Measurements from ENCODE around the gene SMC4.
"Not testable (repeated sequence)": the region's sequence is repeated elsewhere in the genome, so short reads cannot be mapped to it uniquely, and the experiment has no call there.

Gene SMC4

GRCh38 chr3:160448845-160449635 is 49.6 kb downstream of the SMC4 start:
- DNase-seq, result no peak

- DNase-seq, result peak; percentile 97 to 98
Observed at GRCh38 chr3:160449636-160450598, 50.5 kb downstream of the SMC4 start, which contains the start of gene TRIM59. TRIM59 (minus strand) TSS chr3:160449786; CDS start chr3:160439183, 10,603 bp downstream.

- no peak for DNase-seq
Observed at GRCh38 chr3:160450846-160451245, 51.4 kb downstream of the SMC4 start.

- no peak for DNase-seq
Observed at GRCh38 chr3:160451602-160452001, 52.2 kb downstream of the SMC4 start.

- not testable (repeated sequence) for DNase-seq
Observed at GRCh38 chr3:160452251-160452650, 52.8 kb downstream of the SMC4 start.

- no peak for DNase-seq
Observed at GRCh38 chr3:160454995-160455394, 55.5 kb downstream of the SMC4 start.

GRCh38 chr3:160455846-160456245 is 56.4 kb downstream of the SMC4 start:
- no peak for DNase-seq

- no peak for DNase-seq
Observed at GRCh38 chr3:160458151-160458550, 58.7 kb downstream of the SMC4 start.

GRCh38 chr3:160459450-160459970 is 60.1 kb downstream of the SMC4 start:
- no peak for DNase-seq

- no peak for DNase-seq
Observed at GRCh38 chr3:160460033-160460432, 60.6 kb downstream of the SMC4 start.

- DNase-seq, result no peak
Observed at GRCh38 chr3:160464321-160464720, 64.9 kb downstream of the SMC4 start.

- no peak for DNase-seq
Observed at GRCh38 chr3:160464971-160465370, 65.5 kb downstream of the SMC4 start.

- no peak for DNase-seq
Observed at GRCh38 chr3:160470181-160470580, 70.7 kb downstream of the SMC4 start.

- DNase-seq, result no peak
Observed at GRCh38 chr3:160471892-160472291, 72.4 kb downstream of the SMC4 start.

- DNase-seq, result no peak
Observed at GRCh38 chr3:160472344-160472743, 72.9 kb downstream of the SMC4 start.

- no peak for DNase-seq
Observed at GRCh38 chr3:160473221-160473620, 73.8 kb downstream of the SMC4 start.

- no peak for DNase-seq
Observed at GRCh38 chr3:160473978-160474377, 74.5 kb downstream of the SMC4 start.

- DNase-seq, result no peak
Observed at GRCh38 chr3:160474416-160474838, 75.0 kb downstream of the SMC4 start.

GRCh38 chr3:160475153-160475552 is 75.7 kb downstream of the SMC4 start:
- no peak for DNase-seq

- no peak for DNase-seq
Observed at GRCh38 chr3:160475884-160476283, 76.4 kb downstream of the SMC4 start.

- no peak for DNase-seq
Observed at GRCh38 chr3:160477750-160478149, 78.3 kb downstream of the SMC4 start.

GRCh38 chr3:160478338-160478737 is 78.9 kb downstream of the SMC4 start:
- DNase-seq, result no peak

GRCh38 chr3:160479376-160479775 is 79.9 kb downstream of the SMC4 start:
- no peak for DNase-seq

All from activated T-cell treated with anti-CD3 and anti-CD28 coated beads, Interleukin-2, amount 50 U/mL, for 48 hours (primary cell).